Esophagus squamous epithelium (tissue), 4 donors: ENCODE data around the gene EPS15.

Source experiments
- POLR2A ChIP-seq, 4 donors: fragments of 450-650 bp; IDR thresholded peaks; one replicate each; pipeline ENCODE4 v1.6.1; 2017; ENCODE audit warnings: antibody characterized with exemption in 4 of 4, mild to moderate bottlenecking in 4 of 4, moderate library complexity in 3 of 4
- TF ChIP-seq, protein P1 (sequence below), 6 experiments: fragments of 450-650 bp in 4 of 6; fragments of 200-600 bp in 2 of 6; sonication (generic) in 2 of 6; IDR thresholded peaks; one replicate each; pipeline ENCODE4 v1.5.1; 2016 to 2019; ENCODE audit warnings: antibody characterized with exemption in 6 of 6, mild to moderate bottlenecking in 4 of 6, moderate library complexity in 4 of 6

DNA sequence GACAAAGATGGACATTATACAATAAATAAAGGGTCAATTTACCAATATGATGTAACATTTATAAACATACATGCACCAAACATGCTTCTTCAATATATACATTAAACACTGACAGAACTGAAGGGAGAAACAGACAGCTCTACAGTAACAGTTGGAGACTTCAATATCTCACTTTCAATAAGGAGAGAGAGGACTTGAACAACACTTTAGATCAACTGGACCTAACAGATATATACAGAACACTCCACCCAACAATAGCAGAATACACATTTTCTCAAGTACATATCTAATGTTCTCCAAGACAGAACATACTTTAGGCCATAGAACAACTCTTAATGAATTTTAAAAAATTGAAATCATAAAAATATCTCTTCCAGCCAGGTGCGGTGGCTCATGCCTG is 138.1 kb downstream of the EPS15 start:
- TF ChIP-seq, protein P1, sequence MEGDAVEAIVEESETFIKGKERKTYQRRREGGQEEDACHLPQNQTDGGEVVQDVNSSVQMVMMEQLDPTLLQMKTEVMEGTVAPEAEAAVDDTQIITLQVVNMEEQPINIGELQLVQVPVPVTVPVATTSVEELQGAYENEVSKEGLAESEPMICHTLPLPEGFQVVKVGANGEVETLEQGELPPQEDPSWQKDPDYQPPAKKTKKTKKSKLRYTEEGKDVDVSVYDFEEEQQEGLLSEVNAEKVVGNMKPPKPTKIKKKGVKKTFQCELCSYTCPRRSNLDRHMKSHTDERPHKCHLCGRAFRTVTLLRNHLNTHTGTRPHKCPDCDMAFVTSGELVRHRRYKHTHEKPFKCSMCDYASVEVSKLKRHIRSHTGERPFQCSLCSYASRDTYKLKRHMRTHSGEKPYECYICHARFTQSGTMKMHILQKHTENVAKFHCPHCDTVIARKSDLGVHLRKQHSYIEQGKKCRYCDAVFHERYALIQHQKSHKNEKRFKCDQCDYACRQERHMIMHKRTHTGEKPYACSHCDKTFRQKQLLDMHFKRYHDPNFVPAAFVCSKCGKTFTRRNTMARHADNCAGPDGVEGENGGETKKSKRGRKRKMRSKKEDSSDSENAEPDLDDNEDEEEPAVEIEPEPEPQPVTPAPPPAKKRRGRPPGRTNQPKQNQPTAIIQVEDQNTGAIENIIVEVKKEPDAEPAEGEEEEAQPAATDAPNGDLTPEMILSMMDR (IDR thresholded peaks at IDR 0.05): no peak
- no peak for TF ChIP-seq POLR2A (IDR thresholded peaks at IDR 0.05)
